GM23338 (cell line): Measurements from ENCODE around the gene RTN4RL2. TPM values are rescaled to one million over a fixed set of nuclear protein-coding genes. Genes with fewer than 3 reads are reported as not detected.

ENCODE experiments used
- ATAC-seq: fragments of 200-7000 bp; cut with Tn5 transposase; 3 replicates; pipeline ENCODE4 v1.9.1; 2020
- DNase-seq: peaks from one replicate; pipeline ENCODE4 v3.0.0-alpha.2; 2015; ENCODE audit warnings: low spot score
- H2AFZ ChIP-seq: fragments of 200-600 bp; sonication (generic); 2 replicates; pipeline ENCODE4 v1.8.0; 2016; ENCODE audit warnings: antibody characterized with exemption, mild to moderate bottlenecking, moderate library complexity
- H3F3A ChIP-seq: fragments of 200-600 bp; sonication (generic); replicated peaks from 2 replicates; pipeline ENCODE4 v1.8.0; 2017; ENCODE audit warnings: antibody characterized with exemption, mixed run types, low read depth
- H3K27ac ChIP-seq: fragments of 200-600 bp; sonication (generic); 2 replicates; pipeline ENCODE4 v1.6.1; 2016; ENCODE audit warnings: low read depth
- H3K27me3 ChIP-seq: fragments of 200-600 bp; sonication (generic); 2 replicates; pipeline ENCODE4 v1.8.0; 2016; ENCODE audit warnings: mild to moderate bottlenecking, mixed run types, moderate library complexity; ENCODE audit not compliant: insufficient read depth
- H3K36me3 ChIP-seq: fragments of 200-600 bp; sonication (generic); 2 replicates; pipeline ENCODE4 v1.8.0; 2016; ENCODE audit warnings: mild to moderate bottlenecking; ENCODE audit not compliant: insufficient read depth
- H3K4me1 ChIP-seq: fragments of 200-600 bp; sonication (generic); 2 replicates; pipeline ENCODE4 v1.8.0; 2016; ENCODE audit warnings: mild to moderate bottlenecking, moderate library complexity; ENCODE audit not compliant: insufficient read depth
- H3K4me2 ChIP-seq: fragments of 200-600 bp; sonication (generic); 2 replicates; pipeline ENCODE4 v1.7.1; 2017; ENCODE audit warnings: mixed run types
- H3K4me3 ChIP-seq: fragments of 200-600 bp; sonication (generic); 2 replicates; pipeline ENCODE4 v1.6.1; 2016; ENCODE audit warnings: mixed run types
- H3K79me2 ChIP-seq: fragments of 200-600 bp; sonication (generic); replicated peaks from 2 replicates; pipeline ENCODE4 v1.8.0; 2017; ENCODE audit warnings: mild to moderate bottlenecking; ENCODE audit not compliant: insufficient read depth
- H3K9me2 ChIP-seq: fragments of 200-600 bp; sonication (generic); 2 replicates; pipeline ENCODE4 v1.8.0; 2017; ENCODE audit not compliant: insufficient read depth
- H4K20me1 ChIP-seq: fragments of 200-600 bp; sonication (generic); replicated peaks from 2 replicates; pipeline ENCODE4 v1.8.0; 2017; ENCODE audit warnings: mild to moderate bottlenecking; ENCODE audit not compliant: insufficient read depth
- H3K27ac Mint-ChIP-seq: 2 replicates; pipeline ENCODE4 v1.8.0; 2020; ENCODE audit warnings: inconsistent platforms, mild to moderate bottlenecking, moderate library complexity, mixed read lengths
- H3K27me3 Mint-ChIP-seq: 3 replicates; pipeline ENCODE4 v1.8.0; 2022; ENCODE audit warnings: low read depth, mild to moderate bottlenecking, moderate library complexity, mixed read lengths, inconsistent platforms; ENCODE audit not compliant: insufficient read depth, poor library complexity
- H3K36me3 Mint-ChIP-seq: 3 replicates; pipeline ENCODE4 v1.8.0; 2021; ENCODE audit warnings: low read depth, mild to moderate bottlenecking, inconsistent platforms, moderate library complexity, mixed read lengths
- H3K4me1 Mint-ChIP-seq: 3 replicates; pipeline ENCODE4 v1.8.0; 2020; ENCODE audit warnings: mild to moderate bottlenecking, inconsistent platforms, mixed read lengths
- H3K4me3 Mint-ChIP-seq: 3 replicates; pipeline ENCODE4 v1.8.0; 2021; ENCODE audit warnings: moderate library complexity, mild to moderate bottlenecking, inconsistent platforms, mixed read lengths
- H3K9me3 Mint-ChIP-seq: 3 replicates; pipeline ENCODE4 v1.8.0; 2020; ENCODE audit warnings: moderate library complexity, mild to moderate bottlenecking, inconsistent platforms, mixed read lengths
- CREB1 ChIP-seq: fragments of 250-450 bp; sonication (Bioruptor Pico); IDR thresholded peaks from 2 replicates; pipeline ENCODE4 v1.5.0; 2020; ENCODE audit warnings: low read depth, mild to moderate bottlenecking, moderate library complexity
- CTCF ChIP-seq, 2 experiments: fragments of 200-600 bp in 1 of 2; sonication (generic) in 1 of 2; conservative IDR thresholded peaks; 2 replicates each; pipeline versions ENCODE4 v1.5.1 to v1.6.1; 2016 to 2017; ENCODE audit warnings: antibody characterized with exemption in 2 of 2, low read depth in 2 of 2, mild to moderate bottlenecking in 2 of 2, moderate library complexity in 1 of 2
- ETS1 ChIP-seq: IDR thresholded peaks from 2 replicates; pipeline ENCODE4 v1.6.1; 2016; ENCODE audit warnings: antibody characterized with exemption
- EZH2 ChIP-seq: fragments of 200-600 bp; sonication (generic); IDR thresholded peaks from one replicate; pipeline ENCODE4 v1.8.0; 2017; ENCODE audit warnings: antibody characterized with exemption, mild to moderate bottlenecking, low read depth; ENCODE audit not compliant: unreplicated experiment
- JUNB ChIP-seq: IDR thresholded peaks from one replicate; pipeline ENCODE4 v1.6.1; 2016; ENCODE audit warnings: antibody characterized with exemption; ENCODE audit not compliant: unreplicated experiment
- POLR2AphosphoS5 ChIP-seq: IDR thresholded peaks from 2 replicates; pipeline ENCODE4 v1.6.1; 2016; ENCODE audit warnings: antibody characterized with exemption, low read depth
- REST ChIP-seq: IDR thresholded peaks from one replicate; pipeline ENCODE4 v1.6.1; 2018; ENCODE audit warnings: antibody characterized with exemption; ENCODE audit not compliant: unreplicated experiment
- ZNF114 ChIP-seq: fragments of 250-450 bp; sonication (Bioruptor Pico); IDR thresholded peaks from 2 replicates; pipeline ENCODE4 v1.5.0; 2020; ENCODE audit warnings: mild to moderate bottlenecking, moderate library complexity
- ZNF331 ChIP-seq: fragments of 250-450 bp; sonication (Bioruptor Pico); IDR thresholded peaks from 2 replicates; pipeline ENCODE4 v1.5.0; 2020; ENCODE audit warnings: low read depth, mild to moderate bottlenecking, moderate library complexity
- ZNF462 ChIP-seq: fragments of 250-450 bp; sonication (Bioruptor Pico); IDR thresholded peaks from 2 replicates; pipeline ENCODE4 v1.5.0; 2020; ENCODE audit warnings: mild to moderate bottlenecking, moderate library complexity
- polyA plus RNA-seq: library from polyadenylated mRNA; unstranded; fragments of >200 nt; fragmentation: Nextera tagmentation; extraction: Ambion mirVana; gene quantifications from 2 replicates; pipeline ENCODE4 v1.2.1, GENCODE V29; 2016
- total RNA-seq: library from RNA; depleted of rRNA; stranded (reverse); fragments of >200 nt; shearing (Covaris generic); gene quantifications from 2 replicates; pipeline ENCODE4 v1.2.3, GENCODE V29; 2014

RTN4RL2 gene
- total and polyA plus RNA-seq, 2 experiments from 2014 or later: 13.9 to 15.9 TPM

- TF ChIP-seq ZNF462 (CRISPR knock-in tag) (no peak), CTCF (conservative IDR thresholded peaks at IDR 0.05; ENCODE audit: low read depth in 2 of 2) (no peak)
Measured at GRCh38 chr11:57499983-57500461, 39.7 kb downstream of the RTN4RL2 start (continued).

GRCh38 chr11:57500515-57500914 is 40.2 kb downstream of the RTN4RL2 start:
- Histone ChIP-seq H3K27ac (no peak overlapping the region), H3K79me2 (peaks cover 22% of the 10 kb centered on the region; the same call in 1 of the 2 replicates), H3K9me2 (no peaks in the 10 kb centered on the region), H3K27me3 (no peaks in the 10 kb centered on the region), H3K4me2 (peak overlapping the region; percentile 87; the same call in 1 of the 2 replicates), H3K4me3 (no peak overlapping the region), H2AFZ (no peak overlapping the region), H3F3A (peaks cover 14% of the 10 kb centered on the region), H3K4me1 (peaks cover 31% of the 10 kb centered on the region), H4K20me1 (peaks cover 14% of the 10 kb centered on the region), H3K36me3 (peaks cover 5% of the 10 kb centered on the region; the same call in 1 of the 2 replicates)
- H3K4me1 Mint-ChIP-seq: peaks cover 58% of the 10 kb centered on the region
- peak overlapping the region; percentile 61 for H3K4me3 Mint-ChIP-seq
- DNase-seq (no peak), ATAC-seq (no peak)
- peaks cover 16% of the 10 kb centered on the region for H3K27me3 Mint-ChIP-seq
- no peaks in the 10 kb centered on the region for H3K9me3 Mint-ChIP-seq
- H3K27ac Mint-ChIP-seq: peak overlapping the region; percentile 85
- H3K36me3 Mint-ChIP-seq: peaks cover 66% of the 10 kb centered on the region
- TF ChIP-seq ZNF114 (CRISPR knock-in tag) (no peak), EZH2 (no peak), REST (no peak), JUNB (no peak), CTCF (conservative IDR thresholded peaks at IDR 0.05; ENCODE audit: low read depth in 2 of 2) (no peak), POLR2AphosphoS5 (no peak), CREB1 (CRISPR knock-in tag) (no peak), ZNF331 (no peak), ETS1 (no peak)
